ENCODE results near the gene KIF17.
A peak's percentile ranks its signal among the peaks of the same experiment; 100 is the strongest.

KIF17 gene

DNA sequence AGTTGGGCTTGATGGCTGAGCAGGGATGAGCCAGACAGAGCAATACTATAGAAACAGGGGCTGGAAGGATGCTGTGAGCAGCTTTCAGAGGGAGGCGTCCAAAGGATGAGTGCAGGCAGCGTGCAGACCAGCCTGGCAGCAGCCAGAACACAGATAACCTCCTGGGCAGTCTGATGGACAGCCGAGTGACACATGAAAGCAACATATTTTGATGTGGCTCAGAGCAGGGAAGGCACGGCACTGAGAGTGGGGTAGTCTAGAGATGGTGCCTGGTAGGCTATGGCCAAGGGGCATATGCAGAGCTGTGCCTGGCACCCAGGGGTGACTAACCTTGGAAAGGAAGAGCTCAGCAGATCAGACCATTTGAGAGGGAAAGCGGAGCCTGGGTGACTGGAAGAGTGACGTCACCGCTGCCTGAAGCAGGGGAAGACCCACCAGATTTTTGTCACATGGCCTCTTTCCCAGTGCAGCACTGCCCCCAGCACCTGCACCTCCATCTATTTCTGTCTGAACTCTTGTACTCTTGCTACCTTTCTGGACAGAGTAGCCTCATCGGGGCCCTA lies 80.9 kb downstream of the KIF17 start:
- Histone ChIP-seq H3K4me1 (ENCODE audit: control insufficient read depth, insufficient read depth, low read length) (peaks cover 14% of the 10 kb centered on the region), H3K27me3 (ENCODE audit: control insufficient read depth, insufficient read depth, low read length) (no peaks in the 10 kb centered on the region), H3K36me3 (ENCODE audit: control insufficient read depth, insufficient read depth, low read length) (peaks cover 33% of the 10 kb centered on the region), H3K9ac (ENCODE audit: low read length) (no peak overlapping the region), H3K9me3 (ENCODE audit: control insufficient read depth, insufficient read depth, low read depth, low read length) (no peaks in the 10 kb centered on the region), H3K27ac (ENCODE audit: low read depth, low read length) (no peak overlapping the region), H3K4me3 (ENCODE audit: low read depth, low read length) (no peak overlapping the region)

DNA sequence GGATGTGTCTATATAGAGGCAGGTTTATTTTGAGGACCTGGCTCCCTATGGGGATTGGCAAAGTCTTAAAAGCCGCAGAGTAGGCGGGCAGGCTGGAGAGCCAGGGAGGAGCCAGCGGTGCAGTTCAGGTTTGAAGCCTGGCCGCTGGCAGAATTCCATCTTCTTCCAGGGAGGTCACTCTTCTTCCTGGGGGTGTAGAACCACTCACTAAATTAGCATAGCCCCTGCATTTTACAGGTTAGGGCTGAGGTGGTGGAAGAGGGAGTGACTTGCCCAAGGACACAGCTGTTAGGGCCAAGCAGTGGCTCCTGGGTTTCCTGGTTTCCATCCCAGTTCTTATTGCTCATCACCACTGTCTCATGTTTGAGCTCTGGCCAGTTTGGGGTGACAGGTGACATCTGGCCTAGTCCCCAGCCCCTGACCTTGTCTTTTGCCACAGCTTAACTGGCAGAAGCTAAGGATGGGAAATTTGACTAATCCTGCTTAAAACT lies 83.2 kb downstream of the KIF17 start:
- peaks cover 10% of the 10 kb centered on the region for H3K4me1 ChIP-seq (ENCODE audit: control insufficient read depth, insufficient read depth, low read length)
- H3K36me3 ChIP-seq (ENCODE audit: control insufficient read depth, insufficient read depth, low read length): peaks cover 20% of the 10 kb centered on the region
- H3K27me3 ChIP-seq (ENCODE audit: control insufficient read depth, insufficient read depth, low read length): no peaks in the 10 kb centered on the region
- H3K4me3 ChIP-seq (ENCODE audit: low read depth, low read length): peak overlapping the region; percentile 70
- H3K9ac ChIP-seq (ENCODE audit: low read length): peak overlapping the region; percentile 72
- H3K27ac ChIP-seq (ENCODE audit: low read depth, low read length): no peak overlapping the region
- H3K9me3 ChIP-seq (ENCODE audit: control insufficient read depth, insufficient read depth, low read depth, low read length): peaks cover 11% of the 10 kb centered on the region; the same call in 1 of the 2 replicates

DNA sequence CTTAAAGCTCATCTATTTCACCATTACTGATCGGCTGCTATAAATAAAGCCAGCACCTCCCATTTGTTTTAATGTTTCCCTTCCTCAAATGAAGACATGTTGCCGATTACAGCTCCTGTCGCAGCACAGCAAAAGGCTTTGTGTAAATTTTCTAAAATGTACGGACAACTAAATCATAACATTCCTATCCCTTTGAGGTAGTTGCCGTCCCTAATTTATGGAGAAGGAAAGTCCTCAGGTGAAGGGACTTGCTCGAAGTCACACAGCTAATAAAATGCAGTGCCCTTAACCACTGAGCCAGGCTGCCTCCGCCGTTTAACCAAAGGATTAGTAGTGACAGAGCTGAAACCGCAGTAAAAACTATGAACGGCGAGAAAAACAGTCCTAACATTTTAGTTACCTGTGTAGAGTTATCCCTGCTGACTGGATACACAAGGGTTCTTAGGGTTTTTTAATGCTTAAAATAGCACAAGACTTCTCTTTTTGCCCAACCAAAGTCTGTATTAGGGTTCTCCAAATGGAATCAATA lies 83.7 kb downstream of the KIF17 start:
- peak overlapping the region; percentile 72 for H3K9ac ChIP-seq (ENCODE audit: low read length)
- H3K4me1 ChIP-seq (ENCODE audit: control insufficient read depth, insufficient read depth, low read length): peaks cover 10% of the 10 kb centered on the region
- H3K36me3 ChIP-seq (ENCODE audit: control insufficient read depth, insufficient read depth, low read length): peaks cover 15% of the 10 kb centered on the region
- no peaks in the 10 kb centered on the region for H3K27me3 ChIP-seq (ENCODE audit: control insufficient read depth, insufficient read depth, low read length)
- H3K27ac ChIP-seq (ENCODE audit: low read depth, low read length): peak overlapping the region; percentile 27; the same call in 1 of the 2 replicates
- peak overlapping the region; percentile 70 for H3K4me3 ChIP-seq (ENCODE audit: low read depth, low read length)
- H3K9me3 ChIP-seq (ENCODE audit: control insufficient read depth, insufficient read depth, low read depth, low read length): peaks cover 11% of the 10 kb centered on the region; the same call in 1 of the 2 replicates

DNA sequence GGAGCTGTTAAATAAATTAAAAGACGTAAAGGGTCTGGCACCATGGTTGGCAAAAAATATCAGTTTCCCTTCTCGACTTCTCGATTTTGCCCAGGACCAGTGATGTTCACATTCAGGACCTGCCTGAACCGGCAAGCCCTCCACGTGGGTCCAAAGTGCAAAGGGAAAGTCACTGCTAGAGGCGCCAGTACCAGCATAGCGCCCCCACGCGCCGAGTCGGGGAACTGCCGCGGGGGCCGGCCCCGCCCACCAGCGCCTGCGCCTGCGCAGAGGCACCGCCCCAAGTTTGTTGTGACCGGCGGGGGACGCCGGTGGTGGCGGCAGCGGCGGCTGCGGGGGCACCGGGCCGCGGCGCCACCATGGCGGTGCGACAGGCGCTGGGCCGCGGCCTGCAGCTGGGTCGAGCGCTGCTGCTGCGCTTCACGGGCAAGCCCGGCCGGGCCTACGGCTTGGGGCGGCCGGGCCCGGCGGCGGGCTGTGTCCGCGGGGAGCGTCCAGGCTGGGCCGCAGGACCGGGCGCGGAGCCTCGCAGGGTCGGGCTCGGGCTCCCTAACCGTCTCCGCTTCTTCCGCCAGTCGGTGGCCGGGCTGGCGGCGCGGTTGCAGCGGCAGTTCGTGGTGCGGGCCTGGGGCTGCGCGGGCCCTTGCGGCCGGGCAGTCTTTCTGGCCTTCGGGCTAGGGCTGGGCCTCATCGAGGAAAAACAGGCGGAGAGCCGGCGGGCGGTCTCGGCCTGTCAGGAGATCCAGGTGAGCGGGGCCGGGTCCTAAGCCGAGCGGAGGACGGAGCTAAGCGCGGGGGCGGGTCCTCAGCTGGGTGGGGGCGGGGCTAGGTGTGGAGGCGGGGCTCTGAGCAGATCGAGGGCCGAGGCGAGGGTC lies 84.4 kb downstream of the KIF17 start, which contains the start of gene PINK1:
PINK1 (plus strand) TSS at position 269 of the 875 bp plus-strand sequence; CDS start at position 360, 91 bp downstream.
- Histone ChIP-seq H3K4me3 (ENCODE audit: low read depth, low read length) (peak within 1 kb of the TSS; percentile 70), H3K36me3 (ENCODE audit: control insufficient read depth, insufficient read depth, low read length) (peaks cover 12% of the 10 kb centered on the region), H3K4me1 (ENCODE audit: control insufficient read depth, insufficient read depth, low read length) (peaks cover 10% of the 10 kb centered on the region), H3K9me3 (ENCODE audit: control insufficient read depth, insufficient read depth, low read depth, low read length) (peaks cover 14% of the 10 kb centered on the region; the same call in 1 of the 2 replicates), H3K9ac (ENCODE audit: low read length) (peak within 1 kb of the TSS; percentile 79), H3K27ac (ENCODE audit: low read depth, low read length) (peak within 1 kb of the TSS; percentile 27; the same call in 1 of the 2 replicates), H3K27me3 (ENCODE audit: control insufficient read depth, insufficient read depth, low read length) (no peaks in the 10 kb centered on the region)

DNA sequence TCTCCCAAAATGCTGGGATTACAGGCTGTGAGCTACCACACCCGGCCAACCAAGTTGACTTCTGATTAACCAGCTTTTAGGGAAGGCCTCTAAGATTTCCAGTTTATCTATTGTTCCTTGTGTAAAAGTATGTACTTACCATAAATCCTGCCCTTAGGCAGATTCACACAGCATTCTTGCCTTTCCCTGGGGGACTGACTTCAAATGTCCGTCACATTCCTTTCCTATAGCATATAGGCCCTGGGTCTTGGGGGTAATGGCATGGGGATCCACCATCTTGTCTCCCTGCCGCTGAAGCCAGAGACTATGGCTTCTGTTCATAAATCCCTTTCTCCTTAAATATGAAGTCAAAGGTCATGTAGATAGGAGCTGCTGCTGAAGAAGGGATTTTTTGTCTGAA lies 85.4 kb downstream of the KIF17 start:
- Histone ChIP-seq H3K9me3 (ENCODE audit: control insufficient read depth, insufficient read depth, low read depth, low read length) (peaks cover 24% of the 10 kb centered on the region), H3K9ac (ENCODE audit: low read length) (no peak overlapping the region), H3K4me1 (ENCODE audit: control insufficient read depth, insufficient read depth, low read length) (peaks cover 10% of the 10 kb centered on the region), H3K27ac (ENCODE audit: low read depth, low read length) (no peak overlapping the region), H3K4me3 (ENCODE audit: low read depth, low read length) (no peak overlapping the region), H3K36me3 (ENCODE audit: control insufficient read depth, insufficient read depth, low read length) (peaks cover 2% of the 10 kb centered on the region), H3K27me3 (ENCODE audit: control insufficient read depth, insufficient read depth, low read length) (no peaks in the 10 kb centered on the region)

DNA sequence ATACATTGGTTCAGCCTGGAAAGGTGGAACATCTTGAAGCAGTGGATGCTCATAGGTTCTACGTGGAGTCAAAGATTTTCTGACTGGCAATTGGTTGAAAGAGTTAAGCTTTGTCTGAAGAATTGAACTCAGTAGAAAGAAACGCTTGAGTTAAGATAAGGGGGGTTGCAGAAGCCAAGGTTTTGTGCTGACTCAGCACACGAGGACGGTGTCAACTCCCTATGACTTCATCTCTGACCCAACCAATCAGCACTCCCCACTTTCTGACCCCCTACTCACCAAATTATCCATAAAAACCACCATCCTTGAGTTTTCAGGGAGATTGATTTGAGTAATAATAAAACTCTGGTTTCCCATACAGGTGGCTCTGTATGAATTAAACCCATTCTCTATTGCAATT lies 87.1 kb downstream of the KIF17 start:
- H3K36me3 ChIP-seq (ENCODE audit: control insufficient read depth, insufficient read depth, low read length): no peaks in the 10 kb centered on the region; the same call in 1 of the 2 replicates
- no peaks in the 10 kb centered on the region for H3K27me3 ChIP-seq (ENCODE audit: control insufficient read depth, insufficient read depth, low read length)
- H3K9ac ChIP-seq (ENCODE audit: low read length): no peak overlapping the region
- H3K4me1 ChIP-seq (ENCODE audit: control insufficient read depth, insufficient read depth, low read length): peaks cover 13% of the 10 kb centered on the region
- H3K27ac ChIP-seq (ENCODE audit: low read depth, low read length): no peak overlapping the region
- peaks cover 30% of the 10 kb centered on the region for H3K9me3 ChIP-seq (ENCODE audit: control insufficient read depth, insufficient read depth, low read depth, low read length)
- H3K4me3 ChIP-seq (ENCODE audit: low read depth, low read length): no peak overlapping the region

DNA sequence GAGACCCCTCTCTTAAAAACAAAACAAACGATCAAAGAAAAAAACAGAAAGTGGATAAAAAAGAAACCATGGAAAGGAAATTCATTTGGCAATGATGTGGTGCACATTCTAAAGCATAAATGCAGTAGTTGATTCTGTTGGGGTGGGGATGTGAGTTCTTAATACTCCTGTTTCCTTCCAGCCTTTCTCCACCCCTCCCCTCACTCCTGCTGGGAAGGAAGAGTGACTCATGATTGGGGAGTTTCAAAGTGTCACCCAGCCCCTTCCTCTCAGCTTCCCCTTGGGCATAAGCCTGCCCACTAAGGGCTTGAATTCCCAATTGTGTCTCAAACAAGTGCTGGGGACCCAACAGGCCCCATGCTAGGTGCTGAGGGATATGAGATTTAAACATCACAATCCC lies 91.3 kb downstream of the KIF17 start:
- H3K9ac ChIP-seq (ENCODE audit: low read length): peak overlapping the region; percentile 17
- H3K36me3 ChIP-seq (ENCODE audit: control insufficient read depth, insufficient read depth, low read length): no peaks in the 10 kb centered on the region; the same call in 1 of the 2 replicates
- H3K9me3 ChIP-seq (ENCODE audit: control insufficient read depth, insufficient read depth, low read depth, low read length): peaks cover 30% of the 10 kb centered on the region
- H3K4me3 ChIP-seq (ENCODE audit: low read depth, low read length): no peak overlapping the region
- peaks cover 11% of the 10 kb centered on the region for H3K4me1 ChIP-seq (ENCODE audit: control insufficient read depth, insufficient read depth, low read length)
- H3K27me3 ChIP-seq (ENCODE audit: control insufficient read depth, insufficient read depth, low read length): no peaks in the 10 kb centered on the region
- peak overlapping the region; percentile 30; the same call in 1 of the 2 replicates for H3K27ac ChIP-seq (ENCODE audit: low read depth, low read length)

DNA sequence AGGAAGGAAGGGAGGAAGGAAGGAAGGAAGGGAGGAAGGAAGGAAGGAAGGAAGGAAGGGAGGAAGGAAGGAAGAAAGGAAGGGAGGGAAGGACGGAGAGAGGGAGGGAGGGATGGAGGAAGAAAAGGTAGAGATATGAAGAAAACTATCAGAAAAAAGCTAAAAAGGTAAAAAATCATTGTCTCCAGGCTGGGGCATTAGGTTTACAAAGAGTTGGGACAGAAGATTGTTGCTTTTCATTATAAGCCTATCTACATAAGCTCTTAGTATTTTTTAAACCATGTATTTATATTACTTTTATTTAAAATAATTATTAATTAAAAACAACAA lies 91.7 kb downstream of the KIF17 start:
- Histone ChIP-seq H3K4me3 (ENCODE audit: low read depth, low read length) (peak overlapping the region; percentile 42; the same call in 1 of the 2 replicates), H3K27me3 (ENCODE audit: control insufficient read depth, insufficient read depth, low read length) (no peaks in the 10 kb centered on the region), H3K36me3 (ENCODE audit: control insufficient read depth, insufficient read depth, low read length) (no peaks in the 10 kb centered on the region; the same call in 1 of the 2 replicates), H3K9ac (ENCODE audit: low read length) (peak overlapping the region; percentile 78), H3K9me3 (ENCODE audit: control insufficient read depth, insufficient read depth, low read depth, low read length) (peaks cover 28% of the 10 kb centered on the region), H3K4me1 (ENCODE audit: control insufficient read depth, insufficient read depth, low read length) (peaks cover 11% of the 10 kb centered on the region), H3K27ac (ENCODE audit: low read depth, low read length) (peak overlapping the region; percentile 87)

DNA sequence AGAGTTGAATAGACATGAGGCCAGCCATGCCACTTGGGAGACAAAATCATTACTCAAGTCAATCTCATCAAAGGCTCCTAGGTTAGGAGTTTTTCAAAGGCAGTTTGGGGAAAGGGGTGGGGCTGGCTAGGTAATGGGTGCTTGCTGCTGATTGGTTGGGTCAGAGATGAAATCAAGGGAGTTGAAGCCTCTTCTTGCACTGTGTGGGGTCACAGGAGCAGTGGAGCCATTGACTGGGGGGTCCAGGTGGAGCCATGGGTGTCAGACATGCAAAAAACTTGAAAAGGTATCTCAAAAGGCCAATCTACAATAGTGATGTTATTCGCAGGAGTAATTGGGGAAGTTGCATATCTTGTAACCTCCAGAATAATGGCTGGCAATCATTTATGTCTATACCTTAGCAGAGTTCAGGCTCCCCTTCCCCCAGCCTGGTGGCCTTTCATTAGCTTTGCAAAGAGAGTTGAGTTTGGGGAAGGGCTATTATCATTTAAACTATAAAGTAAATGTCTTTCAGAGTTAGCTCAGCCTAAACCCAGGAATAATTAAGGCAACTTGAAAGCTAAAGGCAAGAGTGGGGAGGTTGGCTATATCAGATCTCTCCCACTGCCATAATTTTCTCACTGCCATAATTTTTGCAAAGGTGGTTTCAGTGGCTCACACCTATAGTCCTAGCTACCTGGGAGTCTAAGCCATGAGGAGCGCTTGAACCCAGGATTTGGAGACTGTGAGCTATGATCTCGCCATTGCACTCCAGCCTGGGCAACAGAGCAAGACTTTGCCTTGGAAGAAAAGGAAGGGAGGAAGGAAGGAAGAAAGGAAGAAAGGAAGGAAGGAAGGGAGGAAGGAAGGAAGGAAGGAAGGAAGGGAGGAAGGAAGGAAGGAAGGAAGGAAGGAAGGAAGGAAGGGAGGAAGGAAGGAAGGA lies 92.4 kb downstream of the KIF17 start:
- Histone ChIP-seq H3K4me3 (ENCODE audit: low read depth, low read length) (peak overlapping the region; percentile 42), H3K36me3 (ENCODE audit: control insufficient read depth, insufficient read depth, low read length) (no peaks in the 10 kb centered on the region; the same call in 1 of the 2 replicates), H3K9ac (ENCODE audit: low read length) (peak overlapping the region; percentile 78), H3K4me1 (ENCODE audit: control insufficient read depth, insufficient read depth, low read length) (peaks cover 11% of the 10 kb centered on the region), H3K27ac (ENCODE audit: low read depth, low read length) (peak overlapping the region; percentile 87), H3K9me3 (ENCODE audit: control insufficient read depth, insufficient read depth, low read depth, low read length) (peaks cover 23% of the 10 kb centered on the region), H3K27me3 (ENCODE audit: control insufficient read depth, insufficient read depth, low read length) (no peaks in the 10 kb centered on the region)

DNA sequence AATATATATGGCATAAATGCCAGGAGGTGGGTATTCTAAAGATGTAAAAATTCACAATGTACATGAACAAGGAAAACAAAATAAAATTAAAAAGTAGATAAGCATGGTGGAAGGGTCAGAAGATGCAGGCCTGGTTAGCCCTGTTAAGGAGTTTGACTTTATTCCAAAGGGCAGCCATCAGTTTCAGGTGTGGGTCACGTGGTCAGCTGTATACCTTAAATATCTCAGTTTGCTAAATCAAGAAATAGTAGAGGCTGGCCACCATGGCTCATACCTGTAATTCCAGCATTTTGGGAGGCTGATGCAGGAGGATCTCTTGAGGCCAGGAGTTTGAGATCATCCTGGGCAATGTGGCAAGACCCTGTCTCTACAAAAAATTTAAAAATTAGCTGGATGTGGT lies 93.1 kb downstream of the KIF17 start:
- no peaks in the 10 kb centered on the region; the same call in 1 of the 2 replicates for H3K36me3 ChIP-seq (ENCODE audit: control insufficient read depth, insufficient read depth, low read length)
- H3K27ac ChIP-seq (ENCODE audit: low read depth, low read length): peak overlapping the region; percentile 87
- 0 out of 2 replicates have a peak overlapping the region, but pooled peaks have one; percentile 42 for H3K4me3 ChIP-seq (ENCODE audit: low read depth, low read length)
- peaks cover 19% of the 10 kb centered on the region for H3K9me3 ChIP-seq (ENCODE audit: control insufficient read depth, insufficient read depth, low read depth, low read length)
- peak overlapping the region; percentile 78 for H3K9ac ChIP-seq (ENCODE audit: low read length)
- peaks cover 11% of the 10 kb centered on the region for H3K4me1 ChIP-seq (ENCODE audit: control insufficient read depth, insufficient read depth, low read length)
- H3K27me3 ChIP-seq (ENCODE audit: control insufficient read depth, insufficient read depth, low read length): no peaks in the 10 kb centered on the region

Measured in HUES6 (cell line).